Body of pancreas (tissue), 4 donors: ENCODE data around the gene RPS6KA2. TPM values are rescaled to one million over a fixed set of nuclear protein-coding genes. Genes with fewer than 3 reads are reported as not detected.

ENCODE experiments used
- ATAC-seq: fragments of 150-250 bp; one replicate; pipeline ENCODE4 v1.9.1; 2016
- DNase-seq, 4 donors: peaks; one replicate each; pipeline ENCODE4 v3.0.0-alpha.2; 2019
- H3K27ac ChIP-seq, 4 donors: fragments of 200-600 bp; sonication (generic); 1 replicate in 3 of 4; 2 replicates in 1 of 4; pipeline versions ENCODE4 v1.5.1 to v1.6.1; 2016 to 2019; ENCODE audit warnings: mild to moderate bottlenecking in 1 of 4, mixed read lengths in 1 of 4, moderate library complexity in 1 of 4
- H3K27me3 ChIP-seq, 2 donors: fragments of 200-600 bp; sonication (generic); one replicate each; pipeline ENCODE4 v1.6.0; 2016; ENCODE audit warnings: mild to moderate bottlenecking in 1 of 2
- H3K36me3 ChIP-seq, 2 donors: fragments of 200-600 bp; sonication (generic); replicated peaks in 1 of 2; 2 replicates each; pipeline ENCODE4 v1.5.1; 2016; ENCODE audit warnings: low read depth in 2 of 2; ENCODE audit not compliant: insufficient read depth in 1 of 2
- H3K4me1 ChIP-seq: fragments of 200-600 bp; sonication (generic); one replicate; pipeline ENCODE4 v1.6.0; 2016
- H3K4me3 ChIP-seq, 2 donors: fragments of 200-600 bp; sonication (generic); 1 replicate in 1 of 2; 2 replicates in 1 of 2; pipeline ENCODE4 v1.5.1; 2016 to 2019
- H3K9me3 ChIP-seq, 3 donors: fragments of 200-600 bp; sonication (generic); 1 replicate in 2 of 3; 2 replicates in 1 of 3; pipeline ENCODE4 v1.5.1; 2016
- CTCF ChIP-seq, 7 experiments: fragments of 450-650 bp in 4 of 7; fragments of 200-600 bp in 3 of 7; sonication (generic) in 3 of 7; IDR thresholded peaks; one replicate each; pipeline ENCODE4 v1.5.1; 2016 to 2019; ENCODE audit warnings: antibody characterized with exemption in 7 of 7
- POLR2A ChIP-seq, 3 donors: fragments of 450-650 bp; IDR thresholded peaks; one replicate each; pipeline ENCODE4 v1.6.1; 2016; ENCODE audit warnings: antibody characterized with exemption in 3 of 3, mild to moderate bottlenecking in 2 of 3
- WGBS, 2 donors: methylation state at CpG; one replicate each; pipeline ENCODE4 v1.1.5; 2017; 5-methylcytosine and 5-hydroxymethylcytosine counted together
- intact Hi-C: fragments of 100-400 bp; cut with DNase I; formaldehyde crosslinking; loops from one replicate; pipeline ENCODE4 v1.15.1; 2023
- total RNA-seq, 2 donors: library from RNA; depleted of rRNA; stranded (reverse); fragments of >200 nt; gene quantifications; one replicate each; pipeline ENCODE4 v1.1.0, GENCODE V29; 2016

The RPS6KA2 gene
- total RNA-seq, 2 donors from 2014 or later = 24.4 to 53.7 TPM

GRCh38 chr6:166444446-166444845 lies 182.6 kb downstream of the RPS6KA2 start:
- intact Hi-C loops = no loop called here
- H3K9me3 ChIP-seq = no peaks in the 10 kb centered on the region
- H3K27me3 ChIP-seq = no peaks in the 10 kb centered on the region
- H3K36me3 ChIP-seq = peaks cover 0 to 10% of the 10 kb centered on the region in 2 donors
- no peak overlapping the region for H3K27ac ChIP-seq
- DNase-seq (no peak), ATAC-seq (no peak)
- no peak for TF ChIP-seq CTCF (IDR thresholded peaks at IDR 0.05)
- TF ChIP-seq POLR2A (IDR thresholded peaks at IDR 0.05) = no peak
- no peak overlapping the region for H3K4me3 ChIP-seq
- 92 to 93% methylated on average over 14 to 15 of the region's 15 CpGs for WGBS, 2 donors
- no peaks in the 10 kb centered on the region for H3K4me1 ChIP-seq

DNA sequence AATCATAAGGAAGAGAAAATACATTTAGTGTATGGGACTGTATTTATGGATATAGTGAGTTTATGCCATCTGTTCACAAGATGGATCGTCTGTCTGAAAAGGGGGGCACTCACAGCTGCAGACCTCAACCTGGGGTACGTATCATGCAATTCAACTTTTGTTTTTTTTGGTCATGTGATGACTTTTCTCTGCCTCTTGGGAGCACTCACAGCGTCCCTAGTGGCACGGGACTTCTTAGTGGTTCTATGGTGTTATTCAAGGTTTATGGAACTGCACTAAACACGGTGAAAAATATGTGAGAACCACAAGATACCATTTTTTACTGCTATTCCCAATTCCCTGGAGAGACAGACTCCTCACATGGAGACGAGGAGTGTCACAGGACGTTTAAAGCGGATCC lies 183.9 kb downstream of the RPS6KA2 start:
- Histone ChIP-seq H3K27me3 (no peaks in the 10 kb centered on the region), H3K27ac (no peak overlapping the region), H3K36me3 (peaks cover 0 to 7% of the 10 kb centered on the region in 2 donors), H3K9me3 (no peaks in the 10 kb centered on the region), H3K4me1 (no peaks in the 10 kb centered on the region), H3K4me3 (no peak overlapping the region)
- no peak for TF ChIP-seq POLR2A (IDR thresholded peaks at IDR 0.05)
- no peak for TF ChIP-seq CTCF (IDR thresholded peaks at IDR 0.05)
- ATAC-seq = no peak
- 88 to 89% methylated on average over 8 of the region's 8 CpGs for WGBS, 2 donors
- DNase-seq = no peak
- intact Hi-C loops = no loop called here

DNA sequence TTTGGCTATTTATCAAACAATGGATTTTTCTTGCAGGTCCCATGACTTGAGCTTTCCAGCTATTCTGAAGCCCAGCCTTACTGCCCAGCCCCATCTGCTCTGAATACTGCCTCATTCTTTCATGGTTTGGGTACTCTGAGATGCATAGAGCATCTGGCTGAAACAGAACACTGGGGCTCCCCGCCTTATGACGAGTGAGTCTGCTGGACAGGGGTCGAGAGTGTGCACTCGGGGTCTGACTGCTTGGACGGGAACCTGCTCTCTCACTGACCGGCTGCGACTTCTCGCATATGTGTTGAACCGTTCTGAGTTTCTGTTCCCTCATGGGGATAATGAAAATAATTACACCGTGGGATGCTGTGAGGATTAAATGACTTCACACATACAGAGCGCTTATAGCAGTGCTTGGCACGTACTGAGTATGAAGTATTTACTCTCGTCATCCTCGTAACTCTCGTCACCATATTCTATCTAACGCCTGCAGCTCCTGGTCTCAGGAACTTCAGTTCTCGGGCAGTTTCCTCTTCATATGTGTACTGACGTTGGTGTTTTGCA lies 184.8 kb downstream of the RPS6KA2 start:
- intact Hi-C loops = no loop called here
- 81 to 84% methylated on average over 18 of the region's 18 CpGs for WGBS, 2 donors
- no peak overlapping the region for H3K4me3 ChIP-seq
- no peaks in the 10 kb centered on the region for H3K27me3 ChIP-seq
- TF ChIP-seq POLR2A (IDR thresholded peaks at IDR 0.05) (no peak), CTCF (IDR thresholded peaks at IDR 0.05) (no peak)
- H3K27ac ChIP-seq = no peak overlapping the region
- ATAC-seq (no peak), DNase-seq (no peak)
- H3K4me1 ChIP-seq = no peaks in the 10 kb centered on the region
- no peaks in the 10 kb centered on the region for H3K9me3 ChIP-seq
- peaks cover 0 to 5% of the 10 kb centered on the region in 2 donors for H3K36me3 ChIP-seq

- 69 to 85% methylated on average over 19 of the region's 19 CpGs for WGBS, 2 donors
- H3K4me1 ChIP-seq = no peaks in the 10 kb centered on the region
- ATAC-seq (no peak), DNase-seq (no peak)
- H3K4me3 ChIP-seq = no peak overlapping the region
- H3K27ac ChIP-seq = no peak overlapping the region
- intact Hi-C loops = no loop called here
- no peaks in the 10 kb centered on the region for H3K27me3 ChIP-seq
- no peaks in the 10 kb centered on the region for H3K9me3 ChIP-seq
- no peak for TF ChIP-seq POLR2A (IDR thresholded peaks at IDR 0.05)
- no peak for TF ChIP-seq CTCF (IDR thresholded peaks at IDR 0.05)
- H3K36me3 ChIP-seq = peaks cover 0 to 5% of the 10 kb centered on the region in 2 donors
Measured at GRCh38 chr6:166441325-166442078, 185.5 kb downstream of the RPS6KA2 start.

GRCh38 chr6:166440729-166441128 lies 186.3 kb downstream of the RPS6KA2 start:
- no peak overlapping the region for H3K27ac ChIP-seq
- no peaks in the 10 kb centered on the region for H3K27me3 ChIP-seq
- ATAC-seq = no peak
- intact Hi-C loops = no loop called here
- H3K4me3 ChIP-seq = no peak overlapping the region
- no peak for TF ChIP-seq POLR2A (IDR thresholded peaks at IDR 0.05)
- no peak for TF ChIP-seq CTCF (IDR thresholded peaks at IDR 0.05)
- H3K36me3 ChIP-seq = peaks cover 0 to 2% of the 10 kb centered on the region in 2 donors
- H3K9me3 ChIP-seq = no peaks in the 10 kb centered on the region
- H3K4me1 ChIP-seq = no peaks in the 10 kb centered on the region
- no peak for DNase-seq
- WGBS, 2 donors = 91 to 92% methylated on average over 15 of the region's 15 CpGs
